Suprapubic skin (tissue), 4 donors: ENCODE results near the gene MFSD12. TPM values are rescaled to one million over a fixed set of nuclear protein-coding genes. Genes with fewer than 3 reads are reported as not detected.
A peak's percentile ranks its signal among the peaks of the same experiment; 100 is the strongest.

Source experiments
- DNase-seq, 2 donors: peaks; one replicate each; pipeline ENCODE4 v3.0.0-alpha.2; 2019; ENCODE audit warnings: low spot score in 2 of 2
- H3K27ac ChIP-seq: fragments of 200-600 bp; sonication (generic); one replicate; pipeline ENCODE4 v1.5.1; 2019
- H3K27me3 ChIP-seq: fragments of 200-600 bp; sonication (generic); one replicate; pipeline ENCODE4 v1.5.1; 2019
- H3K36me3 ChIP-seq: fragments of 200-600 bp; sonication (generic); one replicate; pipeline ENCODE4 v1.5.1; 2019
- H3K4me1 ChIP-seq: fragments of 200-600 bp; sonication (generic); one replicate; pipeline ENCODE4 v1.5.1; 2019
- H3K4me3 ChIP-seq: fragments of 200-600 bp; sonication (generic); one replicate; pipeline ENCODE4 v1.5.1; 2019; ENCODE audit warnings: mild to moderate bottlenecking
- H3K9me3 ChIP-seq: fragments of 200-600 bp; sonication (generic); one replicate; pipeline ENCODE4 v1.5.1; 2019
- CTCF ChIP-seq, 2 donors: fragments of 200-600 bp in 1 of 2; fragments of 450-650 bp in 1 of 2; sonication (generic) in 1 of 2; IDR thresholded peaks; one replicate each; pipeline ENCODE4 v1.5.1; 2016 to 2019; ENCODE audit warnings: antibody characterized with exemption in 2 of 2, mild to moderate bottlenecking in 1 of 2, moderate library complexity in 1 of 2
- EP300 ChIP-seq: sonication (generic); formaldehyde crosslinking; IDR thresholded peaks from one replicate; pipeline ENCODE4 v1.6.1; 2017; ENCODE audit warnings: antibody characterized with exemption
- POLR2A ChIP-seq, 2 donors: fragments of 450-650 bp; IDR thresholded peaks; one replicate each; pipeline ENCODE4 v1.6.1; 2017; ENCODE audit warnings: antibody characterized with exemption in 2 of 2, mild to moderate bottlenecking in 2 of 2, moderate library complexity in 2 of 2
- POLR2AphosphoS5 ChIP-seq, 3 donors: sonication (generic); formaldehyde crosslinking; IDR thresholded peaks; one replicate each; pipeline ENCODE4 v1.6.1; 2017; ENCODE audit warnings: antibody characterized with exemption in 3 of 3
- WGBS: methylation state at CpG from one replicate; pipeline ENCODE4 v1.1.5; 2018; 5-methylcytosine and 5-hydroxymethylcytosine counted together
- total RNA-seq, 4 donors: library from RNA; depleted of rRNA; stranded (reverse); fragments of >200 nt; gene quantifications; one replicate each; pipeline ENCODE4 v1.1.0, GENCODE V29; 2016

The MFSD12 gene
- total RNA-seq, 4 donors from 2014 or later: 60.4 to 206 (median 119) TPM

- H3K9me3 ChIP-seq: no peaks in the 10 kb centered on the region
- H3K27ac ChIP-seq: no peak overlapping the region
- H3K4me3 ChIP-seq: no peak overlapping the region
- H3K36me3 ChIP-seq: peaks cover 28% of the 10 kb centered on the region
- H3K4me1 ChIP-seq: peaks cover 33% of the 10 kb centered on the region
- TF ChIP-seq EP300 (no peak), CTCF (IDR thresholded peaks at IDR 0.05) (no peak), POLR2AphosphoS5 (IDR thresholded peaks at IDR 0.05) (no peak), POLR2A (IDR thresholded peaks at IDR 0.05) (no peak)
- WGBS: 93% methylated on average over 1 of the region's 1 CpG
- no peak for DNase-seq
- H3K27me3 ChIP-seq: no peaks in the 10 kb centered on the region
Observed at GRCh38 chr19:3539756-3540118, 17.6 kb downstream of the MFSD12 start.

GRCh38 chr19:3538965-3539755 lies 18.2 kb downstream of the MFSD12 start, which contains the start of gene TEKTIP1:
Gene TEKTIP1, plus strand, starts transcription at chr19:3539174. Its CDS starts 4 bp downstream, at chr19:3539178.
- H3K4me1 ChIP-seq: peaks cover 30% of the 10 kb centered on the region
- H3K9me3 ChIP-seq: no peaks in the 10 kb centered on the region
- no peak within 1 kb of the TSS for H3K27ac ChIP-seq
- no peak for DNase-seq
- no peak within 1 kb of the TSS for H3K4me3 ChIP-seq
- TF ChIP-seq EP300 (no peak), CTCF (IDR thresholded peaks at IDR 0.05) (no peak), POLR2A (IDR thresholded peaks at IDR 0.05) (no peak), POLR2AphosphoS5 (IDR thresholded peaks at IDR 0.05) (no peak)
- no peaks in the 10 kb centered on the region for H3K27me3 ChIP-seq
- peaks cover 30% of the 10 kb centered on the region for H3K36me3 ChIP-seq
- 75% methylated on average over 17 of the region's 28 CpGs for WGBS

- no peak for DNase-seq
- H3K36me3 ChIP-seq: peaks cover 34% of the 10 kb centered on the region
- no peak overlapping the region for H3K27ac ChIP-seq
- H3K4me3 ChIP-seq: no peak overlapping the region
- peaks cover 29% of the 10 kb centered on the region for H3K4me1 ChIP-seq
- H3K27me3 ChIP-seq: no peaks in the 10 kb centered on the region
- no peaks in the 10 kb centered on the region for H3K9me3 ChIP-seq
- TF ChIP-seq POLR2AphosphoS5 (IDR thresholded peaks at IDR 0.05) (no peak), EP300 (no peak), CTCF (IDR thresholded peaks at IDR 0.05) (no peak), POLR2A (IDR thresholded peaks at IDR 0.05) (no peak)
- WGBS: 88% methylated on average over 14 of the region's 25 CpGs
Observed at GRCh38 chr19:3538258-3538929, 19.0 kb downstream of the MFSD12 start.

GRCh38 chr19:3537438-3538240 lies 19.7 kb downstream of the MFSD12 start:
- Histone ChIP-seq H3K36me3 (peaks cover 42% of the 10 kb centered on the region), H3K9me3 (no peaks in the 10 kb centered on the region), H3K4me1 (peaks cover 29% of the 10 kb centered on the region), H3K4me3 (no peak overlapping the region), H3K27ac (peak overlapping the region; percentile 64), H3K27me3 (no peaks in the 10 kb centered on the region)
- WGBS: 81% methylated on average over 22 of the region's 22 CpGs
- no peak for TF ChIP-seq POLR2AphosphoS5 (IDR thresholded peaks at IDR 0.05)
- no peak for TF ChIP-seq POLR2A (IDR thresholded peaks at IDR 0.05)
- TF ChIP-seq EP300: no peak
- no peak for TF ChIP-seq CTCF (IDR thresholded peaks at IDR 0.05)
- peak; percentile 55 to 75 for DNase-seq
